ENCODE measurements around the gene AGO1.

Gene AGO1

DNA sequence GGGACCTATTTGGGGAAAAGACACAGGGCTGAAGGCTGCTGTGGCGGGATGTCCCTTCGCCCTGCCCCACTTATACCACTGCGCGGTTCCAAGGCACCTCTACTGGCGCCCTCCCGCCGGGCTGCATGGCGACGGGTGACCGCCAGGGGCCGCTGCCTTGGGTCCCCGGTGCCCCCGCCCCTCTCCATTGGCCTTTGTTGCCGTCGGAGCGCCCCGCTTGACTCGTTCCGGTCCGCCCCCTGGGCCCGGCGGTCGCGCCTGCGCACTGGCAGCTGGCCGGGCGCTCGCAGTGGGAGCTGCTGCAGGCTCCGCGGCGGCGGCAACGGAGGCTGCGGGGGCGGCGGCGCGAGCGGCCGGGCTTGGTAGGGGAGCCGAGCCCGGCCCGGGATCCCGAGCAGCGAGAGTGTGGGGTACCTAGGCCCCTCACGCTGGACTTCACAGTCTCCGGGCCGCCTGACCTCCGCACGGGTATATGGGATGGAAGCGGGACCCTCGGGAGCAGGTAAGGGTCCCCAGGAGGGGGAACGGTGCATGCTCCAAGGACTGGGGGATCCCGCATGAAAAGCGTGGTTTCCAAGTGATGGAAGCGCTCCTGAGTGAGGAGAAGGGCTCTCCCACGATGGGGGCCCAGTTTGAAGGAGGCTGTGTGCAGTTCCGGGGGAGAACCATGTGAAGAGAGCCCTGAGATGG is at the start of gene AGO1:
Gene AGO1 (plus strand): TSS at position 265 of the 690 bp plus-strand sequence. CDS start 213 bp downstream, at position 478.
- DNase-seq (ENCODE audit: low read depth), result peak; percentile 92

DNA sequence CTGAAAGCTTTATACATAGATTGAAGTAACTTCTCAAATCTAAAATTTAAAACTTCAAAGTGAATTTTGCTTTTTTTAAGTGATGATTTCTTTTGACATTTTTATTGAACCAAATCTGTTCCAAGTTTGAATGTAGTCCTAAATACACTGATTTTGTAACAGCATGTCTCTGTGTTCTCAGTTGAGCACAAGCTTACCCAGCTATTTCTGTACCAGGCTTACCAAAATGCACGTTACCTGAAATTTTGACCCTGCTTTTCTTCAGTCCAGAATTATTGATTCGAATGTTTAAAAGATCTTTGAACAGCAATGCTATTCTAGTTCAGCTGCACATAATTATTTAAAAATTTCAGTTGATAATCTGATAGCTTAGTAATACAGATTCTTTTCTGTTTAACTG is 49.6 kb upstream of the AGO1 start:
- DNase-seq (ENCODE audit: low read depth), result no peak

DNA sequence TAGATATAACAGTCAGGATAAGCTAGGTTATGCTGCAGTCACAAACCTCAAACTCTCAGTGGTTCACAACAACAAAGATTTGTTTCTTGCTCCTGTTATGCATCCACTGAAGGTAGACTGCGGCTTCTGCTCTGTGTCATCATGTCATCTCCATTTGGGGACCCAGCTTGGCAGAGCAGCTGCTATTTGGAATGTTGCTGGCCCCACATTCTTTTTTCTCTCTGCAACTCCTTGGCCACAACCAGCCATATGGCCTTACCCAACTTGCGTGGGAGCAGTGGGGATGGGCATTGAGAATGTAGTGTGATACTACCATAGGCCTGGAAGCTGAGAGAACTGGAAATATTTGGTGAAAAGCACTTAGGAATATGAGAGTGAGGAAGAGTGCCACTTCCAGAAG is 48.8 kb upstream of the AGO1 start:
- no peak for DNase-seq (ENCODE audit: low read depth)

DNA sequence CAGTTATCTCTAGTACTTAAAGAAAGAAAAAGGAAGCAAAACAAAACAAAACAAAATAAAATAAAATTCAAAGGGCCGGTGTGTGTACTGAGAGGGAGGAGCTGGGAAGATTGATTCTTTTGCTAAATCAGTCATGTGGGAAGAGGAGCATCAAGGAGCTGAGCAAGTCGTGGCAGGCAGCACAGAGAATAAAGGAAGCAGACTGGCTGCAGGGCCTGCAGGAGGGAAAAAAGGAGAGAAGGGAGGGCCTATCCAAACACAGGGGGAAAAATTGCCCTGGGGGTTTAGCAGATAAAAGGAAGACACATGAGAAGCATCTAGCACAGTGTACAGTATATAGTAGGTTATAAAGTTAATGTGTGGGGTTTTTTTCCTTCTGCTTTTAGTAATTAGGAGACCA is 47.6 kb upstream of the AGO1 start:
- no peak for DNase-seq (ENCODE audit: low read depth)

DNA sequence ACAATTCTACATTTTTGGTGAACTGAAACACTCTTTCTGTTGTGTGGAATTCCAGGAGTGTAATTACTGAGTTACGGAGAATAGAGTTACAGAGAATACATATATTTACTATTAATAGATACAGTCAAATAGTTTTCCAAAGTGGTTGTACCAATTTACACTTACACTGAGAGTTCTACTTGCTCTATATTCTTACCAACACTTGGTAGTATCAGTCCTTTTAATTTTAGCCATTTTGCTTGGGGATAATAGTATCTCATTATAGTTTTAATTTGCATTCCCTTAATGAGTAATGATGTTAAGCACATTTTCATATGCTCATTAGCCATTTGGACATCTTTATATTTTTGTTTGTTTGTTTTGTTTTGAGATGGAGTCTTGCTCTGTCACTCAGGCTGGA is 46.3 kb upstream of the AGO1 start:
- DNase-seq (ENCODE audit: low read depth), result no peak

DNA sequence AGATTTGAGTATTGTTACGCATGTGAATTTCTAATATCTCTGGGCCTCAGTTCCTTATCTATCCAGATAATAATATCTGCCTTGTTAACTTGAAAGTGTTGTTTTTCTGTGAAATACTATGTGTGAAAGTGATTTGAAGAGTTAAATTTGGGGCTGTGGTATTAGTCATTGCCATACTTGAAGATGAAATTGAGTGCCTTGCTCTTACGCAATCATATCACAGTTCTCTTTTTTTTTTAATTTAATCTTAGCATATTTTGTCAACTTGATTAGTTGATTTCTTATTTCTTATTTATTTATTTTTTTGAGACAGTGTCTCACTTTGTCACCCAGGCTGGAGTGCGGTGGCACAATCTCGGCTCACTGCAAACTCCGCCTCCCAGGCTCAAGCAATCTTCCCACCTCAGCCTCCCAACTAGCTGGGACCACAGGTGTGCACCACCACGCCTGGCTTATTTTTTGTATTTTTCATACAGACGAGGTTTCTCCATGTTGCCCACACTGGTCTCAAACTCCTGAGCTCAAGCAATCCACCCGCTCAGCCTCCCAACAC is 44.2 kb upstream of the AGO1 start:
- DNase-seq (ENCODE audit: low read depth), result no peak

DNA sequence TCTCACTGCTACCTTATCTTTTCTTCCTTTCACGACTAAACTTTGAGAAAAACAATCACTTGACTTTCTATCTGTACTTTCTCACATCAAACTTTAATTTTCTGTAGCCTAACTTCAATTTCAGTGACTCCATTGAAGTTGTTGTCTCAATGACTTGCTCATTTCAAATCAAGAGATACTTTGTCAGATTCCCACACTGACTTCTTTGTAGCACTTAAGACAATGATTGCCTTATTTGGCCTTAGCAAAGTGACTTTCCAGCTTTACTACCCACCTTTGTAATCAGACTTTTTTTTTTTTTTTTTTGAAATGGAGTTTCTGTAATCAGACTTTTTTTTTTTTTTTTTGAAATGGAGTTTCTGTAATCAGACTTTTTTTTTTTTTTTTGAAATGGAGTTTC is 38.2 kb upstream of the AGO1 start:
- no peak for DNase-seq (ENCODE audit: low read depth)

DNA sequence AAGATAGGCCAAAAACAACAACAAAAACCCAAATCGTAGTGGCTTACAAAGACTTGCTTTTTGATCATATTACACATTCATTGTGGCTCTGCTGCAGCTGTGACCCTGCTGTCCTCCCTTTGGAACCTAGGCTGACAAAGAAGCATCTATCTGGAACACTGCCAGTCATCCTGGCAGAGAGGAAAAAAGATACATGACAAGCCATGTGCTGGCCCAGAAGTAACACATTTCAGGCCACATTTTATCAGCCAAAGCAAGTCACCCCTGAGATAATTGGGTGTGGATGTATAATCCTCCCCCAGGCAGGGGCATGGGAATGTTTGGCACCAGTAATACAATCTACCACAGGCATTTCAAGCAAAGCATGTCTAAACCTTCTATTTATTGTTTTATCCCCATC is 37.2 kb upstream of the AGO1 start:
- DNase-seq (ENCODE audit: low read depth), result no peak

DNA sequence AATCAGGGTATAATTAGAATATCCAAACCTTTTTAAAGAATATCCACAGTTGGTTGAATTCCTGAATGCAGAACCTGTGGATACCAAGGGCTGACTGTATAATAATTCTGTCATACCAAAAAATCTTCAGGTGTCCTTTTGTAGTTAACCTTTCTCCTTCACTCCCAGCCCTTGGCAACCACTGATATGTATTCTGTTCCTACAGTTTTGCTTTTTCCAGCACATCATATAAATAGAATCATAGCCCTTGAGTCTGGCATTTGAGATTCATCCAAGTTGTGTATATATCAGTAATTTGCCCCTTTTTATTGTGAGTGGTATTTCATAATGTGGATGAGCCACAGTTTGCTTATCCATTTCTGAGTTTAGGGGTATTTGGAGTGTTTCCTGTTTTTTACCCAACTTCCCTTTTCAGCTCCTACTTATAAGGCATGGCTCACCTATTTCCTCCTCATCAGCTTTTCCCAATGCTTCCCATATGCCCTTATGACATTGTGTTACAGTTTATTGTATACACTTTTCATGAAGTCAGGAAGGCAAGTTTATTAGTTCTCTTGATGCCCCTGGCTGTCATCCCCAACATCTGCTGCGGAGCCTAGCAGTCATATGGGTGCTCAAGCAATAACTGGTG is 35.0 kb upstream of the AGO1 start:
- DNase-seq (ENCODE audit: low read depth), result no peak

DNA sequence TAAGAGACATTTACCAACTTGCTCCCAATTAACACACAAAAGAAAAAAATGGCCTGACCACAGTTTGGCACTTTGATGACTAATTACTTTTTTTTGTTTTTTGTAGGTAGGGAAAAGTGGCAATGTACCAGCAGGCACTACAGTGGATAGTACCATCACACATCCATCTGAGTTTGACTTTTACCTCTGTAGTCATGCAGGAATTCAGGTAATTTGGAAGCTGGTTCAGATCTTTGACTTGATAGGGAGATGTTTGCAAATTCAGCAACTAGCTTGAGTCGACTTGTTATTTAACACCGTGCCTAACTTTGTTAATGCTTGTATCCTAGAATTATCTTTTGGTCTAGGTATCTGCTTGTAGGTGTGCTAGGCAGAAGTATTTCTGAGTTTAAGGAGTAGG is 33.0 kb upstream of the AGO1 start:
- no peak for DNase-seq (ENCODE audit: low read depth)

DNA sequence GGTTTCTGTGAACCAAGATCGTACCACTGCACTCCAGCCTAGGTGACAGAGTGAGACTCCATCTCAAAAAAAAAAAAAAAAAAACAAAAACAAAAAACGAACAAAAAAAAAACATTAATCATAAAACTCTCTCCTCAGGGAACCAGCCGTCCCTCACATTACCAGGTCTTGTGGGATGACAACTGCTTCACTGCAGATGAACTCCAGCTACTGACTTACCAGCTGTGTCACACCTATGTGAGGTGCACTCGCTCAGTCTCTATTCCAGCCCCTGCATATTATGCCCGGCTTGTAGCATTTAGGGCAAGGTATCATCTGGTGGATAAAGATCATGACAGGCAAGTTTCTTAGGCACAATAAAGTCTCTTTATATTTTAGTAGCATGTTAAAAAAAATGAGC is 32.3 kb upstream of the AGO1 start:
- DNase-seq (ENCODE audit: low read depth), result no peak

DNA sequence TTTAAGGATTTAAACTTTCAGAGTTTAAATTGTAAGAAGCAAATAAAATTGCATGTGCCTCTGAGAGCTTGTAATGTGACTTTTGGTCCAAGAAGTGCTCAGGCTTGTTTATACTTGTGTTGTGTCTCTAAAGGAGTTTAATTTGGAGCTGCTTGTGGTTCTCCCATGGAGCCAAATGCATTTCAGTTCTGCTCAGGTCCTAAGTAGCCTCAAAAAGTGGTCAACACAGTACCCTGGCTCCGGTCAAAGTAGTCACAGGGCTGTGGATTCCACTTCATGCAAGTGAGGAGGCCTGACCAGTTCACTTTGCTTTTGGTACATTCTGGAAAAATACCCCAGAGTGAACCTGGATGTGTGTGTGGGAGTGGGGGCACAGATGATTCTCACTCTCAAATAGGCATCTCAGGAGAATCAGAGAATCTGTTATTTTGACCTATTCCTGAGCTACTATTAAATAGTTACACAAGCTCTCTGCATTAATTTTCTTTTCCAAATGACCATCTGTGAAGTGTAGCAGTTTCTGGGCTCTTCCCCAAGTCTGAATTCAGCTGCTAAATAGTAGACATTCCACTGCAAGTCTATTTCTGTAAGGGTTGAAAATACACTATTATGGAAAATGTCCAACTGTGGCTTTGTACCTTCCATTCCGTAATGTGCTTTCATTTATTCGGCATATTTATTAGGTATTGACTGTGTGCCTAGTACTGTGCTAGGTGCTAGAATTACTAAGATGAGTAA is 31.7 kb upstream of the AGO1 start:
- DNase-seq (ENCODE audit: low read depth), result no peak

DNA sequence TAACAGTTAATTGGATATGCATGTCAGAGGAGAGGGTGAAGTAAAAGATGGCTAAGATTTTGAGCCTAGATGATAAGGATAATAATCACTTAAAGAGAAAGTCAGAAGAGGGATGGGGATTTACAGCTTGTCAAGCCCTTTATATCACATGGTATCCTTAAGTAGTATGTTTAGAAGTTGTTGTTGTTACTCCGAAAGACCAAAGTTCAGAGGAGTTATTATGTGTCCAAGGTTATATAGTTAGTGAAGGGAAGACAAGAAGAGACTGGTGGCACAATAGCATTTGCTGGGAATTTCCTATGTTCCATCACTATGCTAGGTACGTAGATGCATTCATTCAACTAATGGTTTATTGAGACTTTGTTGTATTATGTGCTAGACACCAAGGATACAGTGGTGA is 30.8 kb upstream of the AGO1 start:
- no peak for DNase-seq (ENCODE audit: low read depth)

DNA sequence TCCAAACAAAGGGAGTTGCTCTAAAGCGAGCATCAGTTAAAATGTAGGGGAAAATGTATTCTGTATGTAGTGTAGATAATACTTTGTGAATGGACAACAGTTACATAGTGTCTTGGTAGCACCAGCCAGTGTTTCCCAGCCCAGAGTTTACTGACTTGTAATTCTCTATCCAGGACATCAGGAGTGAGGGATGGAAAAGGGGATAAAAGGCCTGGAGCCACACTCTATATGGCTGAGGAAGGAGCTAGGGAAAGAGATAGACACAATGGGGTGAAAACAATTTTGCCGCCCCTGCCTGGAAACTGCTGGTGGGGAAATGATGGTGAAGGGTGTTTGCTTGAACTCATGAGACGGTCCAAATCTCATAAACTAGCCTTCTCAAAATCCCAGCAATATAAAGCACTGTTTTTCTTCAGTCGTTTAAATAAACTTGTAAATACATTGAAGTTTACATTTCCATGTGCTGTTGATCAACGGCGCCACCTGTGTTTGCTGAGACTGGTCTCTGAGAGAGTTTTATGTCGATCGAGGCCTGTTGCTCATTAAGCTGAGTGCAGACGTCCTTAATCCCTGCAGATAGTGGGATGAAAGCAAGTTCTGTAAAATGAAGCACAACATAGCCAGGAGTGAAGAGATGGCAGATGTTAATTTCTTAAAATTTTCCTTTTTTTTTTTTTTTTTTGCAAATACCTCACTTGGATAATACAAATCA is 27.9 kb upstream of the AGO1 start:
- no peak for DNase-seq (ENCODE audit: low read depth)

DNA sequence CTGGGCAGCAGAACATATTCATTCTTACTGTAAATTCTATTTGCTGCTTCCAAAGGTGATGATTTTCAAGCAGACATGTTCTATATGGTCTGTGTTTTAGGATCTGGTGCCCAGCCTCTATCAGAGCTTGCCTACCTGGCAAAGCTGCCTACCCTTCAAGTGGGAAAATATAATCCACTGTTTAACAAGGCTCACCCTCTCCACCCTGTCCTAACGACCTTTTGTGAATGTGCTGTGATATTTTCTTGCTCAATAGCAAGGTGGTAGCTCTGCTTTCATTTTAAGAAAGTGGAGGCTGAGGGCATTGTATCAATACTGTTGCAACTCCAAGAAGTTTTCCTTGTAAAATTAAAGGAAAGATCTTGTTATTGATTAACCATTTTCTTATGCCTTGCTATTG is 26.0 kb upstream of the AGO1 start:
- no peak for DNase-seq (ENCODE audit: low read depth)

DNA sequence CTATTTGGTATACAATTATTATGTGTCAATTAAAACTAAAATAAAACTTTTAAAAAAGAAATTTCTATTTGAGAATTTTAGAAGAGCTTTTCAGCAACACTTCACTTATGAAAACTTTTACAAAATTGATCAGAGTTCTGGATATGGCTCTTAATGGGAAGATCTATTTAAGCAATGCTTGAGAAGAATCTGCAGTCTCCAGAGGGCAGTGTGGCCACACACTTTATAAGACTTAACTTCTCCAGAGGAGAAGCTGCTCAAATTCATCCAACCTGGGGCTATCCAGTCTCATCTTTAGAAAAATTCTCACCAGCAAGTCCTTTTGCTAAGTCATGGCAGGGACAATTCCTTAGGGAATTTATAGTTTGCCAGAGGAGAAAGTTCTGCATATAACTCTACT is 25.2 kb upstream of the AGO1 start:
- DNase-seq (ENCODE audit: low read depth), result no peak

DNA sequence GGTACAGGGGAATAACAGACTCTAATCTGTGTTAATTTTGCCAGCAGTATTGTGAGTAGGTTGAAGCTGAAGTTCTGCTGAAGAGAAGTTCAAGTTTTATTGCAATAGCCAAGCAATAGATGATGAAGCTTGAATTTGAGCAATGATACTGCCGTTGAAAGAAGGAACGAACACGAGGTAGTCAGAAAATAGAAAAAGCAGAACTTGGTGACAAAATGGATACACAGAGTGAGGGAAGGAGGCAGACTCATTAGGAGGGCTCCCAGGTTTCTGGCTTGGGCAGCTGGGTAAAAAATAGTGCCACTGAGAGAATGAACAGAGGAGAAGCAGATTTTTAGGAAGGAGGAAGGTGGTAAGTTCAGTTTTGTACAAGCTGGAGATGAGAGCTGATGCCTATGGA is 22.3 kb upstream of the AGO1 start:
- DNase-seq (ENCODE audit: low read depth), result no peak

DNA sequence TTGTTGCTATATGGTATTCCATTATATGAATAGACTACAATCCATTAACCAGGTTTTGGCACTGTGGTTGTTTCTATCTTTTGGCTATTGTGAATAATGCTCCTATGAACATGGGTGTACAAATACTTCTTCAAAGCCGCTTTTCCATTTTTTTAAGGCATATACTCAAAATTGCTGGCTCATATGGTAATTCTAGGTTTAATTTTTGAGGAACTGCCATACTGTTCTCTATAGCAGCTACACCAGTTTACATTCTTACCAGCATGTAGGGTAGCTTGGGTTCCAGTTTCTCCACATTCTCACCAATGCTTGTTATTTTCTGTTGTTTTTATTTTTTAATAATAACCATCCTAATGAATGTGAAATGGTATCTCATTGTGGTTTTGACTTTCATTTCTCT is 19.9 kb upstream of the AGO1 start:
- DNase-seq (ENCODE audit: low read depth), result no peak

DNA sequence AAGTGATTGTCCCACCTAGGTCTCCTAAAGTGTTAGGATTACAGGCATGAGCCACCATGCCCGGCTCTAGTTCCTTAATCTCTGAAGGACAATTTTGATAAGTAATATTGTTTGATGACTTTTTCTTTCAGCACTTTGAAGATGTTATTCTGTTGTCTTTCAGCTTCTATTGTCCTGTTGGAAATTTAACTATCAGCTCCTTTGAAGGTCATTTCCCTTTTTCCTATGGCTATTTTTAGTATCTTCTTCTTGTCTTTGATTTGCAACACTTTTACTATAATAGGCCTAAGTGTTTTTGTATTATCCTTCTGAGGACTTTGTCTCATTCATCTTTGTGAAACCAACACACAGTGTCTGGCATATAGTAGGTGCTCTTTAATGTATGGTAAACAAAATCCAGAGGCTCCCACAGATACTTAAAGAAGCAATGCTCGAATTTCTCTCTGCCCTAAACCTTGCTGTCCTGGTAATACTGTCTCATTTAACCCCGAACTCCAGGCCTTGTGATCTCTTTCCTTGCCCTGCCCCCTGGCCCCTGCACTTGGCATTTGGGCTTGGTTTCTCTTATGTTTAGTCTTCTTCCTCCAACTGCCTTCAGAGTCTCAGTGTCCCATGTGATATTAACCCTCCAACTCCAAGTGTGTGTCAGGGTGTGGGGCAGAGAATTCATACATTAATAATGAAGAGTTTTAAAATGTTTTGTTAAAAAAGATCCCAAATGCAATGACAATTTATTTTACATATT is 19.0 kb upstream of the AGO1 start:
- no peak for DNase-seq (ENCODE audit: low read depth)

DNA sequence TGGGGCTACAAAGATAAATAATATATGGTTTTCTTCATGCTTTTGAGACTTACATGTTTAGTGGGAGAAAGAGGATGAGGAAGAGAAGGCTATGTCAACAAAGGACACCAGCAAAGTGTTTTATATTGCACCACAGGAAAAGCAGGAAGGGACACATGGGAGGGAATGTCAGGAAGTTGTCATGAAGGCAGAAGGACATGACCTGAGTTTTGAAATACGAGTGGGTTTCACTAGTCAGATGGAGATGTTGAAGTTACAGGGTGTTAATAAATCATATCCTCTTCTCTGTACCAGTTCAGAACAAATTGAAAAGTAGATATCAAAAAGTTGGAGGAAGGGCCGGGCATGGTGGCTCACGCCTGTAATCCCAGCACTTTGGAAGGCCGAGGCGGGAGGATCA is 18.2 kb upstream of the AGO1 start:
- no peak for DNase-seq (ENCODE audit: low read depth)

DNA sequence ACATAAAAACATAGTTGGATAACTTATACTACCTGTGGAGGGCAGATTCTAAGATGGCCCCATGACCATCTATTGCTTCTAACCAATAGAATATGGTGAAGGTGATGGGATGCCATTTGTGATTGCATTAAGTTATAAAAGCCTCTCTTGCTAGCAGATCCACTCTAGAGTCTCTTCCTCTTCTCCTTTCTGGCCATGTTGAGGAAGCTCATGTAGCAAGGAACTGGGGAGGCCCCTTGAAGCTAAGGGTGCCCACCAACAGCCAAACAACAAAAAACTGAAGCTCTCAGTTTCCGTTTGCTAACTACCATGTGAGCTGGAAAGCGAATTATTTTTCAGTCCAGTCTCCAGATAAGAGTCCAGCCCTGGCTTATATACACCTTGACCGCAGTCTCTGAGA is 16.0 kb upstream of the AGO1 start:
- no peak for DNase-seq (ENCODE audit: low read depth)
